IPS-18c (cell line): ENCODE data around the gene TRMT2A.

ENCODE experiments used
- H3K4me3 ChIP-seq: 2 replicates; pipeline ENCODE4 v1.7.0; 2013; ENCODE audit warnings: low read depth, mild to moderate bottlenecking, low read length, moderate library complexity; ENCODE audit not compliant: insufficient read depth
- H3K9me3 ChIP-seq: one replicate; pipeline ENCODE4 v1.6.1; 2013; ENCODE audit warnings: mild to moderate bottlenecking, low read length, moderate library complexity; ENCODE audit not compliant: control insufficient read depth, insufficient read depth

The TRMT2A gene

DNA sequence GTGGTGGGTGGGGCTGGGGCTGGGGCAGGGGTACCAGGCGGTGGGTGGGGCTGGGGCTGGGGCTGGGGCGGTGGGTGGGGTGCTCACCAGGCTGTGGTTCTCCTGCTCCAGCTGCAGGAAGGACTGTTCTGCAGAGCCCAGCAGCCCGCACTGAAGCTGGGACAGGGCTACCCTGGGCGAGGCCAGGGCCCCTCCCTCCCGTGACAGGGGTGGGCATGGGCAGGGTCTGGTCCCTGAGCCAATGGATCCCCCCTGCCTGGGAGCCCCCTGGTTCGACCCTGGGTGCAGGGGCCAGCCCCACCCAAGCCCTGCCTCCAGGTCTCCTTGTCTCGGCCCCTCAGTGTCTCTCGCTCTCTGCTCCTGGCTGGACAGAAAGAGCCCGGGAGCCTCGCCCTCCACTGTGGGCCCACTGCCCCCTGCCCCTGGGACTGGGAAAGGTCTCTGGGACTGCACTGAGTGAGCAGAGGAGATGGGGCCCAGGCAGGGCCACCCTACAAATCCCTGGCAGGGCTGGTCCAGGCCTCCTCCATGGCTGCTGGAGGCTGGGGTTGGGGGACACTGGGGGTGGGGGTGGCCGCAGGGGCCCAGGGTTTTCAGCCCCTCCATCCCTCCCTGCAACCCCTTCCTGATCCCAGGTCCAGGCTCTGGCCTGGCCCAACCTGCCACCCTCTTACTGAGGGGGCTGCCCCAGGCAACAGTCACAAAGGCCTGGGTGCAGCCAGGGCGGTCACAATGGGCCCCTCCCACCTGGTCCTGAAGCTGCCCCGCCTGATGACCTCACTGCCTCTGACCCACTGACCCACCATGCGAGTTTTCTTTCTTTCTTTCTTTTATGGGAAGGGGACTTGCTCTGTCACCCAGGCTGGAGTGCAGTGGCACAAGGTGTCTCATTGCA is 33.6 kb upstream of the TRMT2A start, which contains the start of gene CCDC188:
TSS of gene CCDC188 (minus strand) at position 675 of the 895 bp plus-strand sequence. CDS start at position 606, 69 bp downstream.
- Histone ChIP-seq H3K9me3 (no peaks in the 10 kb centered on the region), H3K4me3 (no peak within 1 kb of the TSS)

DNA sequence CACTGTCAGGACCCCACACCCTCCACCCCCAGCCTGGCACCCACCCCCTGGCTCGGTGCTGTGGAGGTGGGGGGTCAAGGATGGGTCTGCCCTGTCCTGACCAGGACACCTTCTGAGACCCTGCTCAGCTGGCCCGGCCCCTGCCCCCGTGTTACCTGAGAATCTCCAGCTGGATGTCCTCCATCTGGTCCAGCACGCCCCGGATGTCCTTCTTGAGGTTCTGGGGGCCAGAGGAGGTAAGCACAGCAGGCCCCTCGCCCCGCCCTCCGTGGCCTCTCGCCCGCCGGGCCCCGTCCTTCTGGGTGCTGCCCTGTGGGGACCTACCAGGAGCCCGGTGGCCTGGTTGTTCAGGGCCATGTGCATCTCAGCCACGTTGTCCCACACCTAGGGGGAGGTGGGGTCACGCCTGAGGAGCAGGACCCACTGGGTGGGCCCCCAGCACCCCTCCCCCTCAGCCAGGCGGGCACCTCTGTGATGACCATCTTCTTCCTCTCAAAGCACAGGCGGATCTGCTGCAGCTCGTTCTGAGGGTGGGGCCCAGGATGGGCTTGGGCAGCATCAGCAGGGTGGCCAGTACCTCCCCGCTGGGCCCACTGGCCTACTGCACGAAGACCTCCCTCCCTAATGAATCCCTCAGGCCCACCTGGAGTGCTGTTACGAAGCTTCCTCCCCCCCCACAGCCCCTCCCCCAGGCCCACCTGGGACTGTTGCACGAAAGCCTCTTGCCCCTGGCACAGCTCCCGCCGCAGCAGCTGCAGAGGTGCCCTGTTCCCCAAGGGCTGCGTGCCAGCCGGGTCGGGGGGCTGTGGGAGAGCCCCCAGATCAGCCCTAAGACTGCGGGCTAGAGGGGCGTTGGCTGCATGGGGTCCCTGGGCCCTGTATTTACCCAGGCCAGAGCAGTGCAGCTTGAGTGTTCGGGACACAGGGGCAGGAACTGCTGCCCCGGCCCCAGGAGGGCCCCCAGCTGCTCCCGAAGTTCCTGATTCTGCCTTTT is 32.5 kb upstream of the TRMT2A start:
- Histone ChIP-seq H3K9me3 (no peaks in the 10 kb centered on the region), H3K4me3 (no peak overlapping the region)

DNA sequence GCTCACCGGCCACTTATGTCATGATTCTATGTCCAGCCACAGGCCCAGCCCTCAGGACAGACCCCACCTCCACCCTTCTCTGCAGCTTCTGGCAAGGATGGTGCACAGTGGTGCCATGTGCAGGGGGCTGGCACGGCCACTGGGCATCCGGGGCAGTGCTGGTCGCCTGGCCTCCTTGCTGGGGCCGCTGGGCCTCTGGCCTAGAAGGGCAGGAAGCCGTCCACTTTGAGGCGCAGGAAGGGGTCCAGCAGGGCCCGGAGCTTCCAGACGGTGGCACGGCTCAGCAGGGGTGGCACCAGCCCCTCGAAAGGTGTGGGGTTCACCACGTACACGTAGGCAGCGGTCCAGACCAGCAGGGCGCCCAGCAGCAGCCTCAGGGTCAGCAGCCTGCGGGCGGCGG is 31.4 kb upstream of the TRMT2A start:
- Histone ChIP-seq H3K4me3 (no peak overlapping the region), H3K9me3 (no peaks in the 10 kb centered on the region)

DNA sequence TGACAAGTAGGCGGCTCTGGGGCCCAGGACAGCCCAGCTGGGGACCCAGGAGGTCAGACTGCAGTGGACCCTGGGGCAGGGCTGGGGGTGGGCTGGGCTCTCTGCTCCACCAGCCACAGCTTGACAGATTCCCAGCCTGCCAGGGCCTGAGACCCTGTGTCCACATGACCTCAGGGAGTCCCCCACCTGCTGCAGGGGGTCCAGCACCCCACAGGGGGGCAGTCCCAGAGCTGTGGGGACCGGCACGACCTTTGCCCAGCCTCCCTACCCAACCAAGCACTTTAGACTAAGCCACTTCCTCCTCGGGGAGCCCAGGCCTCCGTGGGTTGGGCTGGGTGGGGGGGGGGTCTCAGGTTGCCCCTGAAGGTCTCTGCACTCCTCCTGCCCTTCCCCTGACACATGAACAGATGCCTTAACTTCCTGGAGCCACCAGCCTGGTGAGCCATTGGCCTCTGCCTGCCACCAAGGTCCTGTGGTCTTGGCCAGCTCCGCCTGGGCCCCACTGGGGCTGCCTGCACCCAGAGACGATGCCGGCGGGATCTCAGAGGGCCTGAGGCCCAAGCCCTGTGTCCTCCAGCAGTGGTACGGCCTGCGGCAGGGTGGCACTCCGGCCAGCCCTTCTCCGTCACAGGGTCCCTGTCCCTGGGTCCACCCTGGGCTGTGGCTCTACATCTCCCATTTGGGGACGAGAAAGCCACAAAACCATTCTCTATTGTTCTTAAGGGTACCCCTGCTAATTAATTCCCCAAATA is 30.4 kb upstream of the TRMT2A start:
- no peak overlapping the region for H3K4me3 ChIP-seq
- no peaks in the 10 kb centered on the region for H3K9me3 ChIP-seq

DNA sequence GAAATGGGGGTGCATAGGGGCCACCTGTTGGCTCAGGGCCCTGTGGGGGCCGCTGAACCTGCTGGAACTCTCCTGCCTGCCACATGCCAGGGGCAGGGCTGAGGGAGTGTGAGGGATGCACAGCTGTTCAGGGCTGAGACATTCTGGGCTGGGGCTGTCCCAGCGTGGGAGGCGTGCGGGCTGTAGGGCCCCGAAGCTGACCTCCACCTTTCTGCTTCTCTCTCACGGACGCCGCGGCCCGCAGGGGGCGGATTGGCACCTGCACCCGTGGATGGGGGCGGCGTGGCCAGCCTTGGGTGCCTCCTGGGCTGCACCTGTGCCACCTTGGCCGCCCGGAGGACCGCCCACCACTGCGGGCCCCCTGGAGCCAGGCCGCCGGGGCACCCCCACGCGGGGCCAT is 29.8 kb upstream of the TRMT2A start:
- Histone ChIP-seq H3K4me3 (no peak overlapping the region), H3K9me3 (no peaks in the 10 kb centered on the region)

DNA sequence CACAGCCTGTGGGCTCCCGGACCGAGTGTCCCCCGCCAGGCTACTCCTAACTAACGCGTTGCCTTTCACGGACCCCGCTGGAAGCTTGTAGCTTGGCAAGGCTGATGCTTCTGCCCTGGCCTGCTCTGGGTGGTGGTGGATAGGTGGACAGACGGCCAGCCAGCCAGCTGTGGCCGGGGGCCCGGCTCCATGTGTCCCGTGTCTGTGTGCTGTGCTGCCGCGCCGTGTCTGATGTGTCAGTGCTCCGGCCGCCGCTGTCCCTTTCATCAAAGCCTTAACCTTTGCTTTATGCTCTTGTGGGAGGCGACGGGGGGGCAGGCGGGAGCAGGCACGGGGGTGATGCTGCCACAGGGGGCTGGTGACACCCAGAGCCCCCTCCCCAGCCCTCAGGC is 28.8 kb upstream of the TRMT2A start:
- Histone ChIP-seq H3K4me3 (no peak overlapping the region), H3K9me3 (no peaks in the 10 kb centered on the region)

DNA sequence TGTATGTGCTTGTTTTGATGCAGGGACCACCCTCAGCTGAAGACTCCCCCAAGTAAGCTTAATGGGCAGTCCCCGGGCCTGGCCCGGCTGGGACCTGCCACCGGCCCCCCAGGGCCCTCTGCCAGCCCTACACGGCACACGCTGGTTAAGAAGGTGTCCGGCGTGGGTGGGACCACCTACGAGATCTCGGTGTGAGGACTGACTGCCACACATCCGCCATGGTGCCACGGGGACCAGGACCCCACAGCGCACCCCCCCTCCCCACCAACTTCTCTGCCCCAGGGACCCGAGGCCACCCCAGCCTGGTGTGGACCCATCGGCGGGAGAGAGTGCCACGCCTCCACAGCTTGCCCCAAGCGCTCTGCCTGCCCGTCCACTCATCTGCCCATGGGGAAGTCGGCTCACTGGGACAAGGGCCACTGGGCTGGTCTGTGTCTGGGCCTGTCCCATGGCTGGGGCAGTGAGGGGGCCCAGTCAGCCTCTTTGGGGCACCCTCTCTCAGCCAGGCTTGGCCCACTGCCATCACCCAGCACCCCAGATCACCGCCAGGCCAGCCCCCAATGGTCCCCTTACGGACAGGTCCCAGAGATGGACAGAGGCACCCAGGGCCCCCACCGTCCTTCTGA is 28.3 kb upstream of the TRMT2A start:
- Histone ChIP-seq H3K4me3 (no peak overlapping the region), H3K9me3 (no peaks in the 10 kb centered on the region)

DNA sequence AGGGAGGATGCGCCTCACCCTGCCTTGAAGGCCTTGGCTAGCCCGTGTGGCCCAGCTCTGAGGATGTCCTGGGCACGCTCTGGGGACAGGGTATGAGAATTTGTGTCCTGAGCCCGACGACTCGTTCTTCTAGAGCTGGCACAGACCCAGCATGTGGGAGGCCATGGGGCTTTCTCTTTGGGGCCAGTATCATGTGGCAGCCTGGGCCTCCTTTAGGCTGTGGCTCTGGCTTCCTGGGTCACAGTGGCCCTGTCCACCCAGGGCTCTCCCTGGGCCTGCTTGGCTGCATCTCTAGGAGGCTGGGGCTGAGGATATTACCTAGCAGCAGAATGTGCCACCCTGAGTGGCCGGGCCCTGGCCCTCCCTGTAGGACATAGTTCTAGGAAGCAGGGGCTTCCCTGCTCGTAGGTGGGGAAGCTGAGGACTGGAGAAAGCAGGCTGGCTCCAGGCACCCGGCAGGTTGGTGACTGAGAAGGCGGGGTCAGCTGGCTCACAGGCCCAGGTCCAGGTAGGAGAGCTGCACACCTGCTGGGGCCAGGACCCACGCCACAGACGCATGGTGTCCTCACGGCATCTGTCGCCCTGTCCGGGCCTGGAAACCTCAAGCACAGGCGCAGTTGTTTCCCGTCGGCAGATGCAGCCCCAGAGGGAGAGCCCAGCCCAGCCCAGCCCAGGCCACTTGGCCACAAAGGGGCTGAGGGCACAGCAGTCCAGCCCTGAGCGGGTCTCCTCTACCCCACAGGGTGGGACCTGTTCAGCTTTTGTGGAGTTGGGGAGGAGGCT is 27.0 kb upstream of the TRMT2A start:
- Histone ChIP-seq H3K9me3 (no peaks in the 10 kb centered on the region), H3K4me3 (no peak overlapping the region)

DNA sequence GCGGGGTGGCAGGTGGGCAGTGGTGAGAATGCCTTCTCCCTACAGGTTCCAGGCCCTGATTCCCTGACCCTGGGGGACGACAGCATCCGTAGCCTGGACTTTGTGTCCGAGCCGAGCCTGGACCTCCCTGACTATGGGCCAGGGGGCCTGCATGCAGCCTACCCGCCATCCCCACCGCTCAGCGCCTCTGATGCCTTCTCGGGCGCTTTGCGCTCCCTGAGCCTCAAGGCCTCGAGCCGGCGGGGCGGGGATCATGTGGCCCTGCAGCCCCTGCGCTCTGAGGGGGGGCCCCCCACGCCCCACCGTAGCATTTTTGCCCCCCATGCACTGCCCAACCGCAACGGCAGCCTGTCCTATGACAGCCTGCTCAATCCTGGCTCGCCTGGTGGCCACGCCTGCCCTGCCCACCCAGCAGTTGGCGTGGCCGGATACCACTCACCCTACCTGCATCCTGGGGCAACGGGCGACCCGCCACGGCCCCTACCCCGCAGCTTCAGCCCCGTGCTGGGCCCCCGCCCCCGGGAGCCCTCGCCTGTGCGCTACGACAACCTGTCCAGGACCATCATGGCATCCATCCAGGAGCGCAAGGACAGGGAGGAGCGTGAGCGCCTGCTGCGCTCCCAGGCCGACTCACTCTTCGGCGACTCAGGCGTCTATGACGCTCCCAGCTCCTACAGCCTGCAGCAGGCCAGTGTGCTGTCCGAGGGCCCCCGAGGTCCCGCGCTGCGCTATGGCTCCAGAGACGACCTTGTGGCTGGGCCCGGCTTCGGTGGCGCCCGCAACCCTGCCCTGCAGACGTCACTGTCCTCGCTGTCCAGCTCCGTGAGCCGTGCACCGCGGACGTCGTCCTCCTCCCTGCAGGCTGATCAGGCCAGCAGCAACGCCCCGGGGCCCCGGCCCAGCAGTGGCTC is 25.9 kb upstream of the TRMT2A start:
- H3K4me3 ChIP-seq: no peak overlapping the region
- H3K9me3 ChIP-seq: no peaks in the 10 kb centered on the region

DNA sequence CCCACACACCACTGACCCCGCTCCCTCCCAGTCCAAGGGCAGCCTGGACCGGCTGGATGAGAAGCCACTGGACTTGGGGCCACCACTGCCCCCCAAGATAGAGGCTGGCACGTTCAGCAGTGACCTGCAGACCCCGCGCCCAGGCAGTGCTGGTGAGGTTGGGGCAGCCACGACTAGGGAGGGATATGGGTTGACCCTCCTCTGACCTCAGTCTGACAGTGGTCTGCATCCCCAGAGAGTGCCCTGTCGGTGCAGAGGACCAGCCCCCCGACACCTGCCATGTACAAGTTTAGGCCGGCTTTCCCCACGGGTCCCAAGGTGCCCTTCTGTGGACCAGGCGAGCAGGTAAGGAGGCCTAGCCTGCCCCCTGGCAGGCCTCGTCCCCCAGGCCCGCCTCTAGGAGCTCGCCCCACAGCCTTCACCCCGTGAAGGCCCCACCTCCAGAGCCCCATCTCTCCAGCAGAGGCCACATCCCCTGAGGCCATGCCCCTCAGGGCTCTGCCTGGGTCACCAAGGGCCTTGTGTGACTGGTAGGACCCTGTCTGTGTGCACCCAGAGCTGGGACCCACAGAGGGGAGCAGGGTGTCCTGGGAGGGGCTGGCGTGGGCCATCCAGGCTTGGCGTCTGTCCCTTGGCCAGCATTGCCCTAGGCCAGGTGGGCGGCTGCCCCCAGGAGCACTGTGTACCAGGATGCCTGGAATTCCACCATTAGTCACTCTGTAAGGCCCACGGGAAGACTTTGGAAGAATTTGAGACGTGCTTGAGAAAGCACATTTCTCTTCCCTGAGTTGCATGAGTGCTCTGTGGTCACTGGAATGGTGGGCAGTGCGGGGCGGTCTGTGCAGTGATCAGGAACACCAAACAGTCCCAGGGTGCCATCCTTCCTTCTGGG is 24.4 kb upstream of the TRMT2A start:
- Histone ChIP-seq H3K9me3 (no peaks in the 10 kb centered on the region), H3K4me3 (no peak overlapping the region)

DNA sequence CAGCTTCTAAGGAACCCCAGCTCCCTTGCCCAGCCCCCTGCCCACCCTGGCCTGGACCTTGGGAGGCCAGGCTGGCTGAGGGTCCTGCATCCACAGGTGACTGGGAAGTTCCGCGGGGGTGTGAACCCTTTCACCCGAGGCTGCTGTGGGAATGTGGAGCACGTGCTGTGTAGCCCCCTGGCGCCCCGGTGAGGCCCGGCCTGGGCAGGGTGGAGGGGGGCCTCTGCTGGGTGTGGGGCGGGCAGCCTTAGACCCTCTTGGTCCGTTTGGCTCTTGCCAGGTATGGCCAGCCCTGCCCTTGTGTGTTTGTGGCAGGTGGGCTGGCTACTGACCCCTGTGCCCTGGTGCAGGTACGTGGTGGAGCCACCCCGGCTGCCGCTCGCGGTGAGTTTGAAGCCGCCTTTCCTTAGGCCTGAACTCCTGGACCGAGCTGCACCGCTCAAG is 23.5 kb upstream of the TRMT2A start:
- H3K9me3 ChIP-seq: no peaks in the 10 kb centered on the region
- no peak overlapping the region for H3K4me3 ChIP-seq

DNA sequence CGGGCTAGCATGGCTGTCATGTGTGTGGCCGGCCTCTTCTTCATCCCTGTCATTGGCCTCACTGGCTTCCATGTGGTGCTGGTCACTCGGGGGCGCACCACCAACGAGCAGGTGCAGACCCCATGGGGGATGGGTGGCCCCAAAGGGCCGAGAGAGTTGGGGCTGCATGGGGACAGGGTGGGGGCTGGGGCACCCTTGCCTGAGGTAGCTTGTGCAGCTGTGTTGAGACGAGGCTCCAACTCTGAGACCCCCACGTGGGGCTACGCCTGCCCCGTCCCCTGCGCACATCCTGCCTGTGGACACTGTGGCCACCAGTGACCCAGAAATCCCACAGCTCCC is 23.1 kb upstream of the TRMT2A start:
- Histone ChIP-seq H3K9me3 (no peaks in the 10 kb centered on the region), H3K4me3 (no peak overlapping the region)

DNA sequence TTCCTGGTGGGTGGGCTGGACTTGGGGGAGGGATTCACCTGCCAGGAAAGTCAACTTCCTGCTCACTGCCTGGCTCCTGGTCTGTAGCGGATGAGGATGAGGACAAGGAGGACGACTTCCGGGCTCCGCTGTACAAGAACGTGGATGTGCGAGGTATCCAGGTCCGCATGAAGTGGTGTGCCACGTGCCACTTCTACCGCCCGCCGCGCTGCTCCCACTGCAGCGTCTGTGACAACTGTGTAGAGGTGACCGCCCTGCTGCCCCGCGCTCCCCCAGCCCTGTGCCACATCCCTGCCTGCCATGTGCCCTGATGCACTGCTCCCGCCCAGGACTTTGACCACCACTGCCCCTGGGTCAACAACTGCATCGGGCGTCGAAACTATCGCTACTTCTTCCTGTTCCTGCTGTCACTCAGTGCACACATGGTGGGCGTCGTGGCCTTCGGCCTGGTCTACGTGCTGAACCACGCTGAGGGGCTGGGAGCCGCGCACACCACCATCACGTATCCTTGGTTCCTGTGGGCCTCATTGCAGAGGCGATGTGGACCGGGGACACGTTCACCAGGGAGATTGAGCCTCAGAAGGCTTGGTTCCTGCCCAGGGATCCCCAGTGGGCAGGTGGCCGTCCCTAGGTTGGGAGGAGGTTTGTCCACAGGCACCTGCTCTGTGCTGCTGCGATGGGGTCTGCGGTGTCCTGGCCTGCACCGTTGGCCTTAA is 22.5 kb upstream of the TRMT2A start:
- Histone ChIP-seq H3K4me3 (no peak overlapping the region), H3K9me3 (no peaks in the 10 kb centered on the region)

DNA sequence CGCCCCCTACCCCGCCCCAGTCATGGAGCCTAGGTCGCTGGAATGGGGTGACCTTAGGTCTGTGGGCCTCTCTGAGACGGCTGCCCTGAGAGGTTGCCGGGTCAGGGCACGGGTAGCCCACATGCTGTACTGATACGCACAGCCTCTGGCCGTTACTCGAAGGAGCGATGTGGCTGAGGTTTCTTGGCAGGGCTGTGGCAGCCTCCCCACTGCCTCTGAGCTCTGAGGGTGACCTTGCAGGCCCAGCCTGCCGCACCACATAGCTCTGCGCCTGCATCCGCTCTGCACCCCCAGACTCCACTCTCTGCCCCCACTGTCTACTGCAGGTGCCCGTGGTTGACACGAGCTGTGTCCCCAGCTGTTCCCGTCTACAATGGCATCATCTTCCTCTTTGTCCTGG is 21.8 kb upstream of the TRMT2A start:
- Histone ChIP-seq H3K4me3 (no peak overlapping the region), H3K9me3 (no peaks in the 10 kb centered on the region)
